Gastrocnemius medialis (tissue), 4 donors: ENCODE results near the gene GRPEL2.

Experiments used
- POLR2A ChIP-seq, 2 donors: fragments of 450-650 bp; IDR thresholded peaks; one replicate each; pipeline ENCODE4 v1.6.1; 2017; ENCODE audit warnings: antibody characterized with exemption in 2 of 2, mild to moderate bottlenecking in 2 of 2, moderate library complexity in 2 of 2
- TF ChIP-seq, protein P1 (sequence below), 5 experiments: fragments of 450-650 bp in 3 of 5; fragments of 200-600 bp in 2 of 5; sonication (generic) in 2 of 5; IDR thresholded peaks in 4 of 5; conservative IDR thresholded peaks in 1 of 5; 1 replicate in 4 of 5; 2 replicates in 1 of 5; pipeline ENCODE4 v1.5.1; 2016 to 2019; ENCODE audit warnings: antibody characterized with exemption in 5 of 5, mild to moderate bottlenecking in 3 of 5, moderate library complexity in 3 of 5

DNA sequence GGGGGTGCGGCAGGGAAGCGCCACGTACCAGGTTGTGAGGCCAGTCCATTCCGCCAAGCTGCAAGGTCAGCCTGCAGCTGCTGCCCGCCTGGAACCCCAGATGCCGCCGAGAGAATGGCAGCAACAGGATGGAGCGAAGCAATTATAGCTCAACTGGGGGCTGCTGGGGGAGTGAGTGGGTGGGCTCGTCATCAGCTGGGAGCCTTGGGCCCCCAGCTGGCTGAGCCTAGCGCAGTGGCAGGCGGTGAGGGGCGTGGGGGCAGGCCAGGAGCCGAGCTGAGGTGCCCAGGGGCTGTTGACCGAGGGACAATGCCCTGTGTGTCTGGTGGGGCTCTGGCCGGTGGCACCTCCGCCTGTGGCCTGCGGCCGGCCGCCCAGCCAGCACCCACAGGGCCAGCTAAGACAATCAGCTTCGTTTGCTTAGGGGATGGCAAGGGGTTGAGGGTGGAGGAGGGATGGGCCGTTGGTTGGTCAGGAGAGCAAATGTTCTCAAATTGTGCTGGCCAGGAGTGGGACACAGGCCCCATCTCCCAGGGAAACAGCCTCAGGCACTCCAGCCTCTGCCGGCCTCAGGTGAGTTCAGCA lies 34.0 kb downstream of the GRPEL2 start, which contains the start of gene IL17B:
- TF ChIP-seq, protein P1, sequence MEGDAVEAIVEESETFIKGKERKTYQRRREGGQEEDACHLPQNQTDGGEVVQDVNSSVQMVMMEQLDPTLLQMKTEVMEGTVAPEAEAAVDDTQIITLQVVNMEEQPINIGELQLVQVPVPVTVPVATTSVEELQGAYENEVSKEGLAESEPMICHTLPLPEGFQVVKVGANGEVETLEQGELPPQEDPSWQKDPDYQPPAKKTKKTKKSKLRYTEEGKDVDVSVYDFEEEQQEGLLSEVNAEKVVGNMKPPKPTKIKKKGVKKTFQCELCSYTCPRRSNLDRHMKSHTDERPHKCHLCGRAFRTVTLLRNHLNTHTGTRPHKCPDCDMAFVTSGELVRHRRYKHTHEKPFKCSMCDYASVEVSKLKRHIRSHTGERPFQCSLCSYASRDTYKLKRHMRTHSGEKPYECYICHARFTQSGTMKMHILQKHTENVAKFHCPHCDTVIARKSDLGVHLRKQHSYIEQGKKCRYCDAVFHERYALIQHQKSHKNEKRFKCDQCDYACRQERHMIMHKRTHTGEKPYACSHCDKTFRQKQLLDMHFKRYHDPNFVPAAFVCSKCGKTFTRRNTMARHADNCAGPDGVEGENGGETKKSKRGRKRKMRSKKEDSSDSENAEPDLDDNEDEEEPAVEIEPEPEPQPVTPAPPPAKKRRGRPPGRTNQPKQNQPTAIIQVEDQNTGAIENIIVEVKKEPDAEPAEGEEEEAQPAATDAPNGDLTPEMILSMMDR (IDR thresholded peaks at IDR 0.05 in 4 of 5, conservative IDR thresholded peaks at IDR 0.05 in 1 of 5), result no peak
- no peak for TF ChIP-seq POLR2A (IDR thresholded peaks at IDR 0.05)
